GM21529 (cell line): ENCODE data around the gene C11orf42.
A peak's percentile ranks its signal among the peaks of the same experiment; 100 is the strongest.

Source experiments
- ATAC-seq: cut with Tn5 transposase; IDR thresholded peaks from one replicate; pipeline ENCODE4 v1.9.1; 2021; ENCODE audit not compliant: unreplicated experiment

Gene C11orf42

DNA sequence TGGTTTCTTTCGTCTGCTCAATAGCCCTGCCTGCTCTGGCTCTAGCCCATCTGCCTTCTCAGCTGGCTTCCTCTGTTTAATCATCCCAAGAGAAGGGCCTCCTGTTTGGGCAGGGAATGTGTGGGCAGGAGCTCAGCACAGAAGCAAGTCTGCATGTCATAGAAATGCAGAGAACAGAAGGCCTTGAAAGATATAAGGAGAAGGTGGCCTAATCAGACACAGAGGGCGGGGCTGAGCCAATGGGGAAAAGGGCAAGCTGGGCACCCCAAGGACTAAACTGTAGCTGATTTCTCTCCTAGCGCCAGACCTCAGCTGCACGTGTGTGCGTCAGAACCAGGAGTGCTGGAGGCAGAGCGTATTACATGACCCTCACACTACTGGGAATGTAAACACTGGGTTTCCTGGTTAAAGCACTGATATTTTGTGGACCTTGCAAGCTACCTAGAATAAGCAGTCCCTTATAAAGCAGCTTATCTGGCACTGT lies 46.7 kb downstream of the C11orf42 start:
- ATAC-seq = no peak

DNA sequence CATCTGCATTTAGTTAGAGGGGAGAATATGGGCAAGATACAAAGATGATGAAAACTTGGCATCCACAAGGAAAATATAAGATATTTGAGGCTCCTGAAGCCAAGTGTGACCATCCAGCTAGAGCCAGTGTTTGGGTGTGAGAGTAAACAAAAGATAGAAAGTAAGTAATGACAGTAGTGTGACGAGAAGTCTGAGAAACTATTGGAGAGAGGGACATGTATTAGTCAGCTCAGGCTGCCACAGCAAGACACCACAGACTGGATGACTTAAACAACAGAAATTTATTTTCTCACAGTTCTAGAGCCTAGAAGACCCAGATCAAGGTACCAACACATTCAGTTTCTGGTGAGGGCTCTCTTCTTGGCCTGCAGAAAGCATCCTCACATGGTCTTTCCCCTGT lies 47.8 kb downstream of the C11orf42 start:
- peak; percentile 61 for ATAC-seq

DNA sequence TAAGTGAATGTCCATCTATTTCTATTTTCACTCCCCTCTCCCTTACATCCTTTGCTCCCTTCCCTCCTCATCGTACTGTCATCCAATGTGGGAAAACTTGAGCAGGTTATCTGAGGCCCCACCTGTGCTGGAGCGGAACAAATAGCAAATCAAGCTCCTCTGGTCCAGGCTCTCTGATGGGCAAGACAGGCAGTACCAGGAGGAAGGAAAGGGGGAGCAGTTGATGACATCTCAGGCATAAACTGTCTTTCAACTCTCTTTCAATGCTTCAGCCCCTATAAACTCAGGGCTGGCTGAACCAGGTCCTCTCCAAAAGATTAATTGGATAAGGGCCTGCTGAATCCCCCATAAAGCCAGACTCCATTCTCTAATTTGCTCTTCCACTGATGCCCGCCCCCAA lies 52.8 kb downstream of the C11orf42 start:
- ATAC-seq = no peak

DNA sequence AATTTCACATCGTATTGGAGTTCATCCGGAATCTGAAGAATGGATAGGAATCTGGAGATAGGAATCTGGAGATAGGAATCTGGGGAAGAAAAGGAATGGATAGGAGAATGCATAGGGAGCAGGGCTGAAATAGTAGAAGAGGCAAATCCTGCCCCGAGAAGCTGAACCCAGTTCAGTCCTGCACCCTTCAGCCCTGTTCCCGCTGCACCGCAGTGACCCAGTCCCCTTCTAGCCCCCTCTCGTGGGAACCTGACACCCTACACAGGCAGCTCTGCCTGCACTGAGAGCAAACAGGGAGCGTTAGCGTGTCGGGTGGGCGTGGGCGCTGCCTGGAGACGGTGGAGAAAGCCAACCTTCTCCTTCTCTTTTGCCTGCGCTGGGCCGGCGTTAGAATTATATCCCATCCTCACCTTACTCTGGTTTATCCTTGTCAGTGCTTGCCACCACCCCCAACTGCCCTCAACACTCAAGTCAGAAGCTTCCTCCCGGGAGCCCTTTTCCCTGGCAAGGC lies 53.3 kb downstream of the C11orf42 start:
- no peak for ATAC-seq

DNA sequence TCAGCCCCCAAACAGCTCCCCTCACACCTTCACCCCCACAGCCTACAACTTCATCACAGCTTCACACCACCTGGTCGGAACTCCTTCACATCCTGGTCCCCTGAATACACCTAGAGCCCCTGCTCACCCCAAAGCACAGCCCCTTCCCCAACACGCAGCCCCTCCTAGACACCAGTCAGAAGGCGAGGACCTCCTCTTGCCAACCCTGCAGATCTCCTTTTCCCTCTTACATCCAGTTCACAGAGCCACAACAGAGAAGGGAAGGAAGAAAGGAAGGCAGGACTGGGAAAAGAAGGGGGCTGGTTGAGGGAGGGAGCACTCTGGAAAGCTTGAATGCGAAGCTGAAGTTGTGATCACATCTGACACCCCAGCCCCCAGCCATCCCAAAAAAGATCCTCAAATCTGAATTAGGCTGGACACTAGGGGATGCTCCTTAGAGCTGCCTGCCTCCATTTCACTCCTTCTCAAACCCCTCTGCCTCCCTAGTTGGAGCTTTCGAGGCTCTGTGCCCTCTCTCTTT lies 54.9 kb downstream of the C11orf42 start:
- no peak for ATAC-seq
